ENCODE data around the gene GATB. TPM values are rescaled to one million over a fixed set of nuclear protein-coding genes. Genes with fewer than 3 reads are reported as not detected.

GATB gene
- polyA plus RNA-seq, 3 donors, result 5.5 to 12.2 (median 9.0) TPM

GRCh38 chr4:151673908-151674520, 86.8 kb downstream of the GATB start:
- H3K4me2 ChIP-seq (replicated peaks; ENCODE audit: extremely low read depth, low read length, poor library complexity, severe bottlenecking), result no peak overlapping the region
- intact Hi-C loops (cut with micrococcal nuclease), result no loop called here
- Mint-ChIP-seq H3K27me3 (ENCODE audit: low read depth in 3 of 3) (peaks cover 0 to 1% (median 0%) of the 10 kb centered on the region in 3 donors), H3K27ac (peak overlapping the region in 1 of 7 donors; percentile 37), H3K4me1 (no peaks in the 10 kb centered on the region), H3K36me3 (peaks cover 16 to 29% of the 10 kb centered on the region in 2 donors), H3K4me3 (no peak overlapping the region), H3K9me3 (no peaks in the 10 kb centered on the region)
- no peak overlapping the region for H3K27ac ChIP-seq (ENCODE audit: low read depth in 1 of 2, low read length in 2 of 2)
- 95% methylated on average over 6 of the region's 12 CpGs for WGBS (ENCODE audit: insufficient coverage)
- no peak overlapping the region for H2AFZ ChIP-seq (ENCODE audit: insufficient read depth, low read depth, low read length, poor library complexity, severe bottlenecking)
- peaks cover 0 to 2% of the 10 kb centered on the region in 2 donors for H3K36me3 ChIP-seq (replicated peaks in 1 of 2; ENCODE audit: control insufficient read depth in 1 of 2, insufficient read depth in 2 of 2, low read length in 2 of 2)
- H3K27me3 ChIP-seq (ENCODE audit: control insufficient read depth in 2 of 2, insufficient read depth in 2 of 2, low read length in 2 of 2), result no peaks in the 10 kb centered on the region
- no peaks in the 10 kb centered on the region for H3K9me3 ChIP-seq (replicated peaks in 1 of 2; ENCODE audit: control insufficient read depth in 1 of 2, insufficient read depth in 1 of 2, low read length in 2 of 2)
- H3K9ac ChIP-seq (ENCODE audit: insufficient read depth, low read length, poor library complexity, severe bottlenecking), result no peak overlapping the region
- no peak overlapping the region for H3K4me3 ChIP-seq (replicated peaks in 1 of 3; ENCODE audit: low read depth in 2 of 3, low read length in 3 of 3)
- H3K4me1 ChIP-seq (ENCODE audit: control insufficient read depth in 1 of 2, insufficient read depth in 2 of 2, low read length in 2 of 2), result no peaks in the 10 kb centered on the region
- no peak for DNase-seq
- H3K79me2 ChIP-seq (ENCODE audit: insufficient read depth, low read length), result no peaks in the 10 kb centered on the region
- TF ChIP-seq CTCF (IDR thresholded peaks at IDR 0.05), result no peak
- H4K20me1 ChIP-seq (ENCODE audit: insufficient read depth, low read length), result no peaks in the 10 kb centered on the region

- Histone ChIP-seq H3K9me3 (replicated peaks in 1 of 2; ENCODE audit: control insufficient read depth in 1 of 2, insufficient read depth in 1 of 2, low read length in 2 of 2) (no peaks in the 10 kb centered on the region), H3K36me3 (replicated peaks in 1 of 2; ENCODE audit: control insufficient read depth in 1 of 2, insufficient read depth in 2 of 2, low read length in 2 of 2) (no peaks in the 10 kb centered on the region), H2AFZ (ENCODE audit: insufficient read depth, low read depth, low read length, poor library complexity, severe bottlenecking) (no peak overlapping the region), H3K9ac (ENCODE audit: insufficient read depth, low read length, poor library complexity, severe bottlenecking) (no peak overlapping the region), H3K4me3 (replicated peaks in 1 of 3; ENCODE audit: low read depth in 2 of 3, low read length in 3 of 3) (no peak overlapping the region), H3K27me3 (ENCODE audit: control insufficient read depth in 2 of 2, insufficient read depth in 2 of 2, low read length in 2 of 2) (no peaks in the 10 kb centered on the region), H3K79me2 (ENCODE audit: insufficient read depth, low read length) (no peaks in the 10 kb centered on the region), H4K20me1 (ENCODE audit: insufficient read depth, low read length) (no peaks in the 10 kb centered on the region), H3K4me1 (ENCODE audit: control insufficient read depth in 1 of 2, insufficient read depth in 2 of 2, low read length in 2 of 2) (no peaks in the 10 kb centered on the region), H3K4me2 (replicated peaks; ENCODE audit: extremely low read depth, low read length, poor library complexity, severe bottlenecking) (no peak overlapping the region), H3K27ac (ENCODE audit: low read depth in 1 of 2, low read length in 2 of 2) (no peak overlapping the region)
- DNase-seq, result no peak
- no peak overlapping the region for H3K27ac Mint-ChIP-seq
- peaks cover 0 to 1% (median 0%) of the 10 kb centered on the region in 3 donors for H3K27me3 Mint-ChIP-seq (ENCODE audit: low read depth in 3 of 3)
- intact Hi-C loops (cut with micrococcal nuclease), result no loop called here
- TF ChIP-seq CTCF (IDR thresholded peaks at IDR 0.05), result no peak
- H3K9me3 Mint-ChIP-seq, result no peaks in the 10 kb centered on the region
- H3K4me1 Mint-ChIP-seq, result no peaks in the 10 kb centered on the region
- H3K36me3 Mint-ChIP-seq, result peaks cover 10 to 20% of the 10 kb centered on the region in 2 donors
- WGBS (ENCODE audit: insufficient coverage), result 96% methylated on average over 10 of the region's 14 CpGs
- no peak overlapping the region for H3K4me3 Mint-ChIP-seq
Measured at GRCh38 chr4:151672996-151673395, 87.8 kb downstream of the GATB start.

Measured in CD14-positive monocyte (primary cell).